CD14-positive monocyte (primary cell): ENCODE measurements around the gene SYT7. TPM values are rescaled to one million over a fixed set of nuclear protein-coding genes. Genes with fewer than 3 reads are reported as not detected.

Experiments
- DNase-seq, 3 donors: peaks; one replicate each; pipeline ENCODE4 v3.0.0-alpha.2; 2011 to 2022
- H2AFZ ChIP-seq: 2 replicates; pipeline ENCODE4 v1.6.0; 2012; ENCODE audit warnings: mild to moderate bottlenecking, low read depth, low read length, inconsistent platforms; ENCODE audit not compliant: insufficient read depth, poor library complexity, severe bottlenecking
- H3K27ac ChIP-seq, 2 donors: 1 replicate in 1 of 2; 2 replicates in 1 of 2; pipeline ENCODE4 v1.5.1; 2012 to 2013; ENCODE audit warnings: low read length in 2 of 2, control low read depth in 1 of 2, inconsistent platforms in 1 of 2, low read depth in 1 of 2, mild to moderate bottlenecking in 1 of 2
- H3K27me3 ChIP-seq, 2 donors: one replicate each; pipeline versions ENCODE4 v1.6.0 to v1.6.1; 2011 to 2013; ENCODE audit warnings: low read length in 2 of 2; ENCODE audit not compliant: control insufficient read depth in 2 of 2, insufficient read depth in 2 of 2
- H3K36me3 ChIP-seq, 2 donors: replicated peaks in 1 of 2; 1 replicate in 1 of 2; 2 replicates in 1 of 2; pipeline versions ENCODE4 v1.5.1 to v1.6.1; 2012 to 2013; ENCODE audit warnings: low read length in 2 of 2, control low read depth in 1 of 2, inconsistent platforms in 1 of 2, mild to moderate bottlenecking in 1 of 2; ENCODE audit not compliant: insufficient read depth in 2 of 2, control insufficient read depth in 1 of 2
- H3K4me1 ChIP-seq, 2 donors: 1 replicate in 1 of 2; 2 replicates in 1 of 2; pipeline versions ENCODE4 v1.5.1 to v1.6.1; 2012 to 2013; ENCODE audit warnings: low read length in 2 of 2, control low read depth in 1 of 2, inconsistent platforms in 1 of 2, mild to moderate bottlenecking in 1 of 2, moderate library complexity in 1 of 2; ENCODE audit not compliant: insufficient read depth in 2 of 2, control insufficient read depth in 1 of 2
- H3K4me2 ChIP-seq: replicated peaks from 2 replicates; pipeline ENCODE3; 2012; ENCODE audit warnings: low read length, moderate library complexity, mild to moderate bottlenecking; ENCODE audit not compliant: poor library complexity, severe bottlenecking; ENCODE audit errors: extremely low read depth
- H3K4me3 ChIP-seq, 3 experiments: fragments of 200-600 bp in 1 of 3; sonication (generic) in 1 of 3; replicated peaks in 1 of 3; 1 replicate in 2 of 3; 2 replicates in 1 of 3; pipeline ENCODE4 v1.5.1; 2011 to 2013; ENCODE audit warnings: low read length in 3 of 3, mild to moderate bottlenecking in 3 of 3, control low read depth in 2 of 3, low read depth in 2 of 3, inconsistent platforms in 1 of 3, moderate library complexity in 1 of 3
- H3K79me2 ChIP-seq: 2 replicates; pipeline ENCODE4 v1.6.0; 2012; ENCODE audit warnings: mild to moderate bottlenecking, control low read depth, inconsistent platforms, low read length, moderate library complexity; ENCODE audit not compliant: insufficient read depth
- H3K9ac ChIP-seq: 2 replicates; pipeline ENCODE4 v1.6.0; 2017; ENCODE audit warnings: low read length, mild to moderate bottlenecking; ENCODE audit not compliant: insufficient read depth, poor library complexity, severe bottlenecking
- H3K9me3 ChIP-seq, 2 donors: replicated peaks in 1 of 2; 1 replicate in 1 of 2; 2 replicates in 1 of 2; pipeline versions ENCODE4 v1.5.1 to v1.6.1; 2012 to 2013; ENCODE audit warnings: low read length in 2 of 2, control low read depth in 1 of 2; ENCODE audit not compliant: control insufficient read depth in 1 of 2, insufficient read depth in 1 of 2
- H4K20me1 ChIP-seq: 2 replicates; pipeline ENCODE4 v1.6.0; 2012; ENCODE audit warnings: mild to moderate bottlenecking, low read length, control low read depth, moderate library complexity; ENCODE audit not compliant: insufficient read depth
- H3K27ac Mint-ChIP-seq, 7 donors: one replicate each; pipeline ENCODE4 v1.8.0; 2020; ENCODE audit warnings: mild to moderate bottlenecking in 7 of 7, mixed read lengths in 7 of 7, moderate library complexity in 6 of 7, inconsistent platforms in 2 of 7
- H3K27me3 Mint-ChIP-seq, 3 donors: one replicate each; pipeline ENCODE4 v1.8.0; 2021 to 2022; ENCODE audit warnings: low read depth in 3 of 3, mild to moderate bottlenecking in 3 of 3, mixed read lengths in 3 of 3, moderate library complexity in 3 of 3, inconsistent platforms in 1 of 3
- H3K36me3 Mint-ChIP-seq, 2 donors: one replicate each; pipeline ENCODE4 v1.8.0; 2020; ENCODE audit warnings: mixed read lengths in 2 of 2, inconsistent platforms in 1 of 2, mild to moderate bottlenecking in 1 of 2
- H3K4me1 Mint-ChIP-seq: one replicate; pipeline ENCODE4 v1.8.0; 2020; ENCODE audit warnings: mild to moderate bottlenecking, mixed read lengths
- H3K4me3 Mint-ChIP-seq, 2 donors: one replicate each; pipeline ENCODE4 v1.8.0; 2020; ENCODE audit warnings: mild to moderate bottlenecking in 2 of 2, mixed read lengths in 2 of 2, moderate library complexity in 1 of 2
- H3K9me3 Mint-ChIP-seq, 7 donors: one replicate each; pipeline ENCODE4 v1.8.0; 2020 to 2022; ENCODE audit warnings: mixed read lengths in 7 of 7, mild to moderate bottlenecking in 6 of 7, moderate library complexity in 6 of 7, inconsistent platforms in 2 of 7
- WGBS: methylation state at CpG from one replicate; pipeline ENCODE4 v1.1.5; 2013; ENCODE audit warnings: missing lambda C conversion rate; ENCODE audit not compliant: insufficient coverage; 5-methylcytosine and 5-hydroxymethylcytosine counted together
- intact Hi-C, 2 donors: fragments of 100-400 bp; cut with micrococcal nuclease; formaldehyde crosslinking; loops; one replicate each; pipeline versions ENCODE4 v1.15.0 to v1.15.1; 2023
- polyA plus RNA-seq, 3 donors: library from polyadenylated mRNA; depleted of rRNA in 1 of 3; unstranded in 2 of 3; stranded (reverse) in 1 of 3; fragments of 300-500 nt in 2 of 3; fragments of >200 nt in 1 of 3; fragmentation: Illumina TruSeq in 2 of 3; gene quantifications; 1 replicate in 2 of 3; 2 replicates in 1 of 3; pipeline ENCODE4 v1.2.3, GENCODE V29; 2012 to 2021
- TF ChIP-seq, protein P1 (sequence below): fragments of 200-600 bp; IDR thresholded peaks from one replicate; pipeline ENCODE4 v1.8.0; 2022; ENCODE audit warnings: antibody characterized with exemption, mild to moderate bottlenecking

Gene SYT7
- polyA plus RNA-seq, 3 donors, result not detected

DNA sequence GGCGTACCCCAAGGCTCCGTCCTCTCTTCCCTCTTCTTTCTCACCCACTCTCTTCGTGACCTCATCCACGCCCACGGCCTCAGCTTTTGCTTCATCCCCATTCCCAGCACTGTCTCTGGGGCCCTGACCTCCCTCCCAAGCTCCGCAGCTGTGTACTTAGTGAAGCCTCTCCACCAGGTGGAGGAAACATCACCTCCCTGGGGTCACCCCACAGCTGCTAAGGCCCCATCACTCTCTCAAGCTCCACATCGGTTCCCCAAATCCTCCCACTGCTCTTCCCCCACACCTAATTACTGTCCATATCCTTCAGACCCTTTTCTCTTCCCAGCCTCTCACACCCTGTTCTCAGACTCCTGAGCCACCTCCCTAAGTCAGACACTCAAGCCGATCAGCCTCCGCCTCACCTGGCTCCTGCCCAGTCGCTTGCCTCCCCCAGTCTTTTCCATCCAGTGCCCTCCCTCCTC lies 7.9 kb upstream of the SYT7 start:
- Histone ChIP-seq H2AFZ (no peak overlapping the region), H4K20me1 (no peaks in the 10 kb centered on the region), H3K4me2 (peak overlapping the region; percentile 52), H3K27ac (no peak overlapping the region), H3K79me2 (no peaks in the 10 kb centered on the region), H3K27me3 (peaks cover 14 to 55% of the 10 kb centered on the region in 2 donors), H3K36me3 (no peaks in the 10 kb centered on the region), H3K4me3 (no peak overlapping the region), H3K4me1 (peaks cover 9 to 14% of the 10 kb centered on the region in 2 donors), H3K9me3 (peaks cover 0 to 10% of the 10 kb centered on the region in 2 donors), H3K9ac (no peak overlapping the region)
- H3K27ac Mint-ChIP-seq, result no peak overlapping the region
- no peak for DNase-seq
- intact Hi-C loops, result no loop called here
- H3K4me3 Mint-ChIP-seq, result peak overlapping the region in 1 of 2 donors; percentile 86
- TF ChIP-seq, protein P1, sequence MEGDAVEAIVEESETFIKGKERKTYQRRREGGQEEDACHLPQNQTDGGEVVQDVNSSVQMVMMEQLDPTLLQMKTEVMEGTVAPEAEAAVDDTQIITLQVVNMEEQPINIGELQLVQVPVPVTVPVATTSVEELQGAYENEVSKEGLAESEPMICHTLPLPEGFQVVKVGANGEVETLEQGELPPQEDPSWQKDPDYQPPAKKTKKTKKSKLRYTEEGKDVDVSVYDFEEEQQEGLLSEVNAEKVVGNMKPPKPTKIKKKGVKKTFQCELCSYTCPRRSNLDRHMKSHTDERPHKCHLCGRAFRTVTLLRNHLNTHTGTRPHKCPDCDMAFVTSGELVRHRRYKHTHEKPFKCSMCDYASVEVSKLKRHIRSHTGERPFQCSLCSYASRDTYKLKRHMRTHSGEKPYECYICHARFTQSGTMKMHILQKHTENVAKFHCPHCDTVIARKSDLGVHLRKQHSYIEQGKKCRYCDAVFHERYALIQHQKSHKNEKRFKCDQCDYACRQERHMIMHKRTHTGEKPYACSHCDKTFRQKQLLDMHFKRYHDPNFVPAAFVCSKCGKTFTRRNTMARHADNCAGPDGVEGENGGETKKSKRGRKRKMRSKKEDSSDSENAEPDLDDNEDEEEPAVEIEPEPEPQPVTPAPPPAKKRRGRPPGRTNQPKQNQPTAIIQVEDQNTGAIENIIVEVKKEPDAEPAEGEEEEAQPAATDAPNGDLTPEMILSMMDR, result no peak
- H3K27me3 Mint-ChIP-seq, result peaks cover 49 to 75% (median 54%) of the 10 kb centered on the region in 3 donors
- WGBS, result 7% methylated on average over 7 of the region's 10 CpGs
- peaks cover 0 to 3% of the 10 kb centered on the region in 2 donors for H3K36me3 Mint-ChIP-seq
- H3K9me3 Mint-ChIP-seq, result peaks cover 0 to 7% (median 2%) of the 10 kb centered on the region in 7 donors
- H3K4me1 Mint-ChIP-seq, result peaks cover 11% of the 10 kb centered on the region

DNA sequence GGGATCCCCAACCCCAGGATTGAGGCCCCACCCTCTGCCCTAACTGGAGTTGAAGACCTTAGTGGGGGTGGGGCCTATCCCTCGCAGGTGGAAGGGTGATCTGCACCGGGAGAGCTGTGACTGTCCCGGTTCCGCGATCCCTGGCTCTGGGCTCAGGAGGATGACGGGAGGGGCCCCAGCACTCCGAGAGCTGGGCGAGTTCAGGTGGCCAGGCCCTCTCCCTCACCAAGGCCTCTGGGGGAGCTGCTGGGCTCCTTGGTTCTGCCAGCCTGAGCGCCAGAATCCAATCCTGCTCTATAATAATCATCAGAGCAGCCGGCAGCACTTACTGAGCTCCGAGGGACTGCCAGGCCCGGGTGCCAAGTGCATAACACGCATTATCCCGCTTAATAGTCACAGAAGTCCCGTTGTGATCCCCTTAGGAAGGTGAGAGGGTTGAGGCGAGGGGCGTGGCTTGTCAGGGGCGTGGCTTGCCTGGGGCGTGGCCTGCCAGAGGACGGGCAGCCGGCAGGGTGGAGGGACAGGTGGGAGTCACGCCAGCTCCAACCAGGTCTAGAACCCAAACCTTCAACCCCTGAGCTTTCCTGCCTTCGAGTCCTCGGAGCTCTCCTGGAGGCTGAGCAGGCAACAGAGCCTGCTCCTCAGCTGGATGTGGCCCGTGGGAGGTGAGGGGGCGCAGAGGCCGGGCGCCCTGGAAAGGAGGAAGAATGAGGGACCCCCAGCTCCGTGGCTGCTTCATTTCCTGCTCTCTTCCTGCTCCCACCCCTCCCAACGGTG lies 7.3 kb upstream of the SYT7 start:
- no peak for DNase-seq
- Histone ChIP-seq H3K27me3 (peaks cover 14 to 59% of the 10 kb centered on the region in 2 donors), H3K36me3 (no peaks in the 10 kb centered on the region), H3K4me3 (peak overlapping the region in 1 of 3 experiments; percentile 17), H3K9ac (no peak overlapping the region), H3K9me3 (peaks cover 0 to 10% of the 10 kb centered on the region in 2 donors), H3K27ac (no peak overlapping the region), H3K4me1 (peaks cover 9 to 14% of the 10 kb centered on the region in 2 donors), H3K79me2 (no peaks in the 10 kb centered on the region), H3K4me2 (peak overlapping the region; percentile 52), H2AFZ (no peak overlapping the region), H4K20me1 (no peaks in the 10 kb centered on the region)
- intact Hi-C loops, result no loop called here
- H3K36me3 Mint-ChIP-seq, result peaks cover 0 to 3% of the 10 kb centered on the region in 2 donors
- WGBS, result under 1% methylated on average over 10 of the region's 30 CpGs
- H3K27ac Mint-ChIP-seq, result no peak overlapping the region
- peaks cover 11% of the 10 kb centered on the region for H3K4me1 Mint-ChIP-seq
- H3K27me3 Mint-ChIP-seq, result peaks cover 51 to 77% (median 55%) of the 10 kb centered on the region in 3 donors
- peak overlapping the region; percentile 52 to 86 for H3K4me3 Mint-ChIP-seq
- peaks cover 0 to 7% (median 2%) of the 10 kb centered on the region in 7 donors for H3K9me3 Mint-ChIP-seq
- TF ChIP-seq, protein P1, result no peak
